Esophagus mucosa (tissue), 1 donor: ENCODE results near the gene ARHGEF33. TPM values are rescaled to one million over a fixed set of nuclear protein-coding genes. Genes with fewer than 3 reads are reported as not detected.
"Not testable (repeated sequence)": the region's sequence is repeated elsewhere in the genome, so short reads cannot be mapped to it uniquely, and the experiment has no call there.

Experiments used
- ATAC-seq: fragments of 200-7000 bp; cut with Tn5 transposase; one replicate; pipeline ENCODE4 v1.9.1; 2020
- total RNA-seq: library from RNA; stranded (reverse); gene quantifications from one replicate; pipeline ENCODE4 v1.2.4, GENCODE V29; 2023
- donor health status: DM: yes; HTN: yes; CAD: no.

Gene ARHGEF33
- total RNA-seq, 1 donor from 2014 or later, result not detected

- no peak for ATAC-seq
These were observed 21.5 kb downstream of the ARHGEF33 start for GRCh38 chr2:38911191-38911590.

- no peak for ATAC-seq
These were observed 22.9 kb downstream of the ARHGEF33 start for GRCh38 chr2:38912619-38913018.

DNA sequence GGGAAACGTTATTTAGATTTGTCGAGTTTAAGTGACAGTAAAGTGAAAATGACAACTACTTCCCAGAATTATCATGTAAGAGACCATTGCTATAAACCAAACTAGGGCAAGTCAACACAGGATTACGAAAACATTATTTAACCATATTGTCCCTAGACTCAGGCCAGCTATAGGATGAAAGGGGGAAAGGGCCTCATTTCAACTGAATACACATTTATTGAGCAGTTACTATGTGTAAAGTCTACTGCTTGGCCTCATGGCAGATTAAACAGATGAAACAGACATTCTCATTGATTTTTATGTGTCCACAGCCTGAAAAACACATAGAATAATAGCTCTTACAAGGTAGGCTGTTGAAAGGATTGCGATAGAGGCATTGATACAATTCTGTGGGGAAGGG is 32.7 kb downstream of the ARHGEF33 start:
- no peak for ATAC-seq

DNA sequence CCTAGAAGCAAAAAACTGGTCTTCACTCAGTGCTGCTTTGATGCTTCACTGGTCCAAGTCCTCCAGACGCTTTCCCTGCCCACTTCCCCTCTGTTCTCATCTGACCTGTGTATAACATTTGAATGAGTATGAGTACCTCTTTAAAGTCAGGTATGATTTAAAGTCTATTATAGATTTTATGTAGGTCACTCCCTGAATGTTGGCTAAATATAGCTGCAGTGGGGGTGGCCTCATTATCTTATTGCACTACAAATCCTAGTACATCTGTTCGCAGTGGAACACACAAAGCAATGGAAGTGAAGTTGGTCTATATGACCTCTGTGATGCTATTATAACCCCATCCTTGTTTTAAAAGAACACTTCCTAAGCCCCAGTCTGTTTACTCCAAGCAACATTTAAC is 33.2 kb downstream of the ARHGEF33 start:
- ATAC-seq, result no peak

- ATAC-seq, result no peak
These were observed 36.3 kb downstream of the ARHGEF33 start for GRCh38 chr2:38925982-38926381.

- ATAC-seq, result no peak
These were observed 40.9 kb downstream of the ARHGEF33 start for GRCh38 chr2:38930600-38930999.

GRCh38 chr2:38932586-38932985 is 42.9 kb downstream of the ARHGEF33 start:
- ATAC-seq, result no peak

- ATAC-seq, result no peak
These were observed 44.0 kb downstream of the ARHGEF33 start for GRCh38 chr2:38933653-38934052.

DNA sequence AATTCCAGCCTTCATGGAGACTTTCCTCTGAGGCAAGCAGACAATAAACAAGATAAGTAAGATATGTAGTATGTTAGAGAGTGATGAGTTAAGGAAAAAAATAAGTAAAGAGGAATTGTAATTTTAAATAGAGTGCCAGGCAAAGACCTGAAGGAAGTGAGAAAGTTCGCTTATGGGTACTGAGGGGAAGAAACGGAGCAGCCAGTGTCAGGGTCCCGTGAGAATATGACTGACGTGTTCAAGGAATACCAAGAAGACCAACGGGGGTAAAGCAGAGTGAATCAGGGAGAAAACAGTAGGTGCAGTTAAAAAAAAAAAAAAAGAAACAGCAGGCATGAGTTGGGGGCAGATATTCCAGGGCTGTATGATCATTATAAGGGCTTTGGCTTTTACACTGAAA is 45.1 kb downstream of the ARHGEF33 start:
- ATAC-seq, result no peak

- peak; percentile 64 for ATAC-seq
These were observed 46.0 kb downstream of the ARHGEF33 start for GRCh38 chr2:38935568-38936172.

DNA sequence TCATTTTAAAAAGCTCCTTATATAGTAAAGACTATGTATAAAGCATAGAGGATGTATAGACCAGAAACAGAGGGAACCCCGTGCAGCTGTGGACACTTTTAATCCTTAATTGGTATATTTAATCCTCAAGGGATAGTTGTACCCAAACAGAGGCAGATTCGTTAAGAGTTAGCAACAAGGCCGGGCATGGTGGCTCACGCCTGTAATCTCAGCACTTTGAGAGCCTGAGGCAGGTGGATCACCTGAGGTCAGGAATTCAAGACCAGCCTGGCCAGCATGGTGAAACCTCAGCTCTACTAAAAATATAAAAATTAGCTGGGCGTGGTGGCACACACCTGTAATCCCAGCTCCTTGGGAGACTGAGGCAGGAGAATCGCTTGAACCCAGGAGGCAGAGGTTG is 46.8 kb downstream of the ARHGEF33 start:
- not testable (repeated sequence) for ATAC-seq

DNA sequence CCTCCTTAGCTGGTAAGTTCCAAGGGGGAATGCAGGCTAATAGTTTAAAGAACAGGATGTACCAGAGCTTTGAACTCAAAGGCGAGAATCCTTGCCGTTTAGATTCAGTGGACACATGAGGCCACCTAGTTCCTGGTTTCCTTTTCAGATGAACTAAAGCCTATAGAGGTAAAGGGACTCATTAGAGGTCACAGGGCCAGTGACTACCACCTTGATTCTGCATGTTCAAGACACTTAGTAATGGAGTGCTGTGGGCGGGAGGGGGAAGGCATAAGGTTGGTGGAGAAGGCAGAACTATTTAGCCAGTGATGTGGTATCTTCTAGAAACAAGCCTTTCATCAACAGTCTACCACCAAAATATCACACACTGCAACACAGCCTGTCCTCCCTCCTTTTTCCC is 47.9 kb downstream of the ARHGEF33 start:
- no peak for ATAC-seq

GRCh38 chr2:38940746-38941145 is 51.1 kb downstream of the ARHGEF33 start:
- ATAC-seq, result no peak

GRCh38 chr2:38943784-38944183 is 54.1 kb downstream of the ARHGEF33 start:
- no peak for ATAC-seq

- ATAC-seq, result no peak
These were observed 55.7 kb downstream of the ARHGEF33 start for GRCh38 chr2:38945372-38945771.

- ATAC-seq, result no peak
These were observed 56.2 kb downstream of the ARHGEF33 start for GRCh38 chr2:38945911-38946310.

- ATAC-seq, result peak; percentile 86
These were observed 57.9 kb downstream of the ARHGEF33 start for GRCh38 chr2:38947241-38948239.

GRCh38 chr2:38948387-38948882 is 58.8 kb downstream of the ARHGEF33 start:
- ATAC-seq, result no peak

- no peak for ATAC-seq
These were observed 59.3 kb downstream of the ARHGEF33 start for GRCh38 chr2:38948995-38949394.

DNA sequence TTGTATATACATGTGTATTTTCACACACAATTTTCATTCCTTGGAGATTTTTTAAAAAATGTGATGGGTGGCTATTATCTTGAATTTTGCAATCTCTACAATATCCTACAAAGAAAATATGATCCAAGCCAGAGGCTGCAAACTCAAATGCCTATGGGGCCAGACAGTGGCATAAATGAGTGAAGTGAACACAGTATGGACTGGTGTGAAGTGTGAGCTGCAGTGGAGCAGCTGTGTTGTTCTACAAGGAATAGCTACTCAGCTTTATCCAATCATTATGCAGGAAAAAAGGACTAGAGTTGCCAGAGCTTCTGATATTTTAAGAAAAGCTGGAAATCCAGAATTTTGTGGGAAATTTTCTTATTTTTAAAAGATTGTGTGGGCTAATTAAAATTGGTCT is 62.1 kb downstream of the ARHGEF33 start:
- no peak for ATAC-seq

DNA sequence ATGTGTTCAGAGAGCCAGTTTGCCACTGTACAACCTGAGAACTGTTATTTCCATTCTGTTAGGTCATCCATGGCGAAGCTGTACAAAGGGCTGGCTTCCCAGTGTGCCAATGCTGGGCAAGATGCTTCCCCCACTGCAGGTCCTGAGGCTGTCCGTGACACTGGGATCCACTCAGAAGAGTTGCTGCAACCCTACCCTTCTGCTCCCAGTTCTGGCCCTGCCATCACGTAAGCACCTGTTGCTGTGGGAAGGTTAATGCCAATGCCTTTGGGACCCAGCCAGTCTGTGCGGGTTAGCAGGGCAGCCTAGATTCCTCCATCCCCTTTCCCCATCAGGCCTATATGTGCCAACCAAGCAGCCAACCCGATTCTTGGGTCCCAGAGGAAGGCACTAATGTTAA is 68.3 kb downstream of the ARHGEF33 start:
- ATAC-seq, result no peak

GRCh38 chr2:38959466-38959865 is 69.8 kb downstream of the ARHGEF33 start:
- no peak for ATAC-seq

GRCh38 chr2:38959938-38960608 is 70.4 kb downstream of the ARHGEF33 start:
- peak; percentile 89 for ATAC-seq
